GM18868 (cell line): ENCODE data around the gene SBF1.
"Not testable (repeated sequence)": the region's sequence is repeated elsewhere in the genome, so short reads cannot be mapped to it uniquely, and the experiment has no call there.

Experiments used
- ATAC-seq: cut with Tn5 transposase; IDR thresholded peaks from one replicate; pipeline ENCODE4 v1.9.1; 2021; ENCODE audit warnings: mild to moderate bottlenecking, moderate library complexity; ENCODE audit not compliant: unreplicated experiment

SBF1 gene

DNA sequence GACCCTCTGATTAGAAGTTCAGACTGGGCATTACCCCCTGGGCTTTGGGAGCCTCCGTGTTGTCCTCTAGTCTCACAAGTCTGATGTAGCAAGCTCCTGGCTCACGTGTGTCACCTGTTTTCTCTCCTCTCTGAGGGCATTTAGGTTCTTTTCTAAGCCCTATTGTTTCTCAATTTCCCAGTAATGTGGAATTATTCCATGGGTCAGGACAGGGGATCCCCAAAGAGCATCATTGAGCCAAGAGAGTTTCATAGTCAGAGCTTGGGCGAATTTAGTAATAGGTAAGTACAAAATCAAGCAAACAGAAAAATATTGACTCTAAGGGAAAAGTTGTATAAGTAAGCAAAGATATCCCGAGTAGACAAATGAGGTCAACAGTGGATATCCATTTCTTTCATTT is 74.4 kb downstream of the SBF1 start:
- ATAC-seq = no peak

DNA sequence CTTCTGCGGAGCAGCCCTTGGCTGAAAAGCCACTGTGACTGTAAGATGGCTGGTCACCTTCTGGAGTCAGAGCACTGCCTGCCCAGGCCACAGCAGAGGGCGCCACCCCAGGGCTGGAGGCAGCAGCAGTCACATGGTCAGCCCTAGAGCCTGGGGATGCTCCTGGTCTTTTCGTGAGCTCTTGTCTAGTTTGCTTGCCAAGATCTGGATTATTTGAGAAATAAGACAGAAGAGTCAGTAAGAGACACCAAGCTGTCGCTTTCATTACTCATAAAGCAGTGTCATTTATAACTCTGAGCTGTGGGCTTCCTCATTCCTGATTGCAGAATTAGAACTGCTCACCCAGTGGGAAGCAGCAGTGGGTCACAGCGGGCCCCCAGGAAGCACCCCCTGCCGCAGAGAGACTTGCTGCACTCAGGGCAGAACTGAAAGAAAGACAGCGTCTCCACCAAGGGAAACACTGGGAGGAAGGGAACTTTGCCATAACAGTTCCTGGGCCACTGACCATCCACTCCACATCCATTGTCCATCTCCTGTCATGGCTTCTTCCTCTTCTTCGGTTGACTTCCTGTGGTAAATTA is 75.0 kb downstream of the SBF1 start:
- ATAC-seq = no peak

DNA sequence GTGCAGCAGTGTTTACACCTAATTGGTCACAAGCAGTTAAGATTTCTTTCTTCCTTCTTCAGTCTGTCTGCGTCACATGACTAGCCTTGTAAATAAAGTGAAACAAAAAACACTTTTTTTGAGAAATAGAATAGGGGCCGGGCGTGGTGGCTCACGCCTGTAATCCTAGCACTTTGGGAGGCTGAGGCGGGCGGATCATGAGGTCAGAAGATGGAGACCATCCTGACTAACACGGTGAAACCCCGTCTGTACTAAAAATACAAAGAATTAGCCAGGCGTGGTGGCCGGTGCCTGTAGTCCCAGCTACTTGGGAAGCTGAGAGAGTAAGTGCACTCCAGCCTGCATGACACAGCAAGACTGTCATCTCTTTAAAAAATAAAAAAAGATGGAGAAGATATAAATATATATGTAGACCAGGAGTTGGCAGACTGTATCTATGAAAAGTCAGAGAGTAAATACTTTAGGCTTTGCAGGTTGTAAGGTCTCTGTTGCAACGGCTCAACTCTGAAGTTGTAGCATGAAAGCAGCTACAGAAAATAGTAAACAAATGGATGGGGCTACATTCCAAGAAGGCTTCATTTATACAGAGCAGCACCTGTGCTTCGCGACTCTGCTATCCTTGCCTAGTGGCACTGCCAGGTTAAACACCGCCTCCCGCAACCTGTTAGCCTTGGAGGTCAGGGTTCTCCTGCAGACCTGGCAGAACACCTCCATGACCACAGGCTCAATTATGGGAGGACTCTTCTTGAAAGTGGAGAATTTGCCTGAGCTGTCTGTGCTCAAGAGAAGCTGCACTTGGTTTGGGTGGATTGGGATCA is 75.8 kb downstream of the SBF1 start:
- no peak for ATAC-seq

DNA sequence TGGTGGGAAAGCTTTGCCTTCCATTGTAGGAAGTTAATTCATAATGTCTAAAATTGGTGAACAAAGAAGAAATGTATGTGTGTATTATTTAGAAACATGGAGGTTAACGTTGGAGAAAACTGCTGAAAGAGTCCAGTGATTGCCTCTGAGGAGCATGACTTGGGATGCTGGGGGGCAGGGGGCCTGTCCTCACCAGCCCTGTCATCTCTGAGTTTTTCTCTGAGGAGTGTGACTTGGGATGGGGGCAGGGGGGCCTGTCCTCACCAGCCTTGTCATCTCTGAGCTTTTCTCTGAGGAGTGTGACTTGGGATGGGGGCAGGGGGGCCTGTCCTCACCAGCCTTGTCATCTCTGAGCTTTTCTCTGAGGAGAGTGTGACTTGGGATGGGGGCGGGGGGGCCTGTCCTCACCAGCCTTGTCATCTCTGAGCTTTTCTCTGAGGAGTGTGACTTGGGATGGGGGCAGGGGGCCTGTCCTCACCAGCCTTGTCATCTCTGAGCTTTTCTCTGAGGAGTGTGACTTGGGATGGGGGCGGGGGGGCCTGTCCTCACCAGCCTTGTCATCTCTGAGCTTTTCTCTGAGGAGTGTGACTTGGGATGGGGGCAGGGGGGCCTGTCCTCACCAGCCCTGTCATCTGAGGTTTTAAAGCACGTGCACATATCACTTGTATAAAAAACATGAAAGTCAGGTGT is 77.3 kb downstream of the SBF1 start:
- ATAC-seq = not testable (repeated sequence)

DNA sequence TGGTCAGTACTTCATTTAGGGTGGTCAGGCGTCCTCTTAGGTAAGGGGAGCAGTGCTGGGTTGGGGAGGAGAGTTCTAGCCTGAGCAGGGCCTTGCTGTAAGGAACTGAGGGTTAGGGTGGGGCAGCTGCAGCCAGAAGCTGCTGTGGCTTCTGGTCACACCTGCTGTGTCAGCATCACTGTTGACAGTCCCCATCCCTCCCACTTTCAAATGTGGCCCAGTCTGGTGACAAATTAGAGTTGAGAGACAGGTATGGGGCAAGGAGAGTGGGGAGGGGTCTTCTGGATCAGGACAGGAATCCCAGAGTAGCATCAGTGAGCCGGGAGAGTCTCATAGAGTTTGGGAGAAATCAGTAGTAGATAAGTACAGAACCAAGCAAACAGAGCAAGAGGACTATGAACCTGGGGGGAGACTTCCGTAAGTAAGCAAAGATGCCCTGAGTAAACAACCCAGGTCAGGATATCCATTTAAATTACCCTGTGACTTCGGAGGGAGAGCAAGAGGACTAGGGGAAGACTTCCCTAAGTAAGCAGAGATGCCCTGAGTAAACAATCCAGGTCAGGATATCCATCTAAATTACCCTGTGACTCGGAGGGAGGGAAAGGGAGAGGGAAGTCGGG is 78.0 kb downstream of the SBF1 start:
- ATAC-seq = no peak
